Measurements from ENCODE around the gene NUMB. TPM values are rescaled to one million over a fixed set of nuclear protein-coding genes. Genes with fewer than 3 reads are reported as not detected.

Gene NUMB
- total RNA-seq, 2 experiments from 2014 or later, result 27.9 to 31.5 TPM

DNA sequence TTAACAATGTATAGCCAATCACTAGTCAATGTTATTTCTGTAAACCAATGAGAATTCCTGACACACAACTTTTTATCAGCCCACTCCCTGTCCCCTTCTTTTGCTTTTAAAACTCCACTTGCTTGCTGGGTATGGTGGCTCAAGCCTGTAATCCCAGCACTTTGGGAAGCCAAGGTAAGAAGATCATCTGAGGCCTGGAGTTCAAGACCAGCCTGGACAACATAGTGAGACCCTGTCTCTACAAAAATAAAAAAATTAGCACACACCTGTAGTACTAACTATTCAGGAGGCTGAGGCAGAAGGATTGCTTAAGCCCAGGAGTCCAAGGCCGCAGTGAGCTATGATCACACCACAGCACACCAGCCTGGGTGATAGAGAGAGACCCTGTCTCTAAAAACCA, 133.3 kb downstream of the NUMB start:
- Mint-ChIP-seq H3K9me3 (no peaks in the 10 kb centered on the region), H3K27me3 (no peaks in the 10 kb centered on the region), H3K4me3 (no peak overlapping the region), H3K36me3 (ENCODE audit: low read depth) (peaks cover 13% of the 10 kb centered on the region), H3K27ac (peak overlapping the region; percentile 45), H3K4me1 (ENCODE audit: low read depth) (peaks cover 47% of the 10 kb centered on the region)
- H3K9me3 ChIP-seq (ENCODE audit: control insufficient read depth in 1 of 2, insufficient read depth in 1 of 2, low read length in 2 of 2), result no peaks in the 10 kb centered on the region
- ChIA-PET CTCF (no interaction called here), POLR2A (interaction anchor here (0.6 to 1.3 kb wide), 2 partner anchors 134 to 163 kb away, joined by 3 to 4 read pairs; no protein-coding TSS in a partner anchor)
- peaks cover 20% of the 10 kb centered on the region for H3K4me1 ChIP-seq (ENCODE audit: insufficient read depth, low read length)
- peaks cover 12% of the 10 kb centered on the region for H3K36me3 ChIP-seq (ENCODE audit: insufficient read depth, low read length)
- no peak overlapping the region for H3K27ac ChIP-seq (ENCODE audit: low read depth in 1 of 2, low read length in 2 of 2)
- H3K27me3 ChIP-seq (ENCODE audit: control insufficient read depth in 1 of 2, insufficient read depth in 2 of 2, low read length in 2 of 2), result no peaks in the 10 kb centered on the region
- TF ChIP-seq, protein P1, sequence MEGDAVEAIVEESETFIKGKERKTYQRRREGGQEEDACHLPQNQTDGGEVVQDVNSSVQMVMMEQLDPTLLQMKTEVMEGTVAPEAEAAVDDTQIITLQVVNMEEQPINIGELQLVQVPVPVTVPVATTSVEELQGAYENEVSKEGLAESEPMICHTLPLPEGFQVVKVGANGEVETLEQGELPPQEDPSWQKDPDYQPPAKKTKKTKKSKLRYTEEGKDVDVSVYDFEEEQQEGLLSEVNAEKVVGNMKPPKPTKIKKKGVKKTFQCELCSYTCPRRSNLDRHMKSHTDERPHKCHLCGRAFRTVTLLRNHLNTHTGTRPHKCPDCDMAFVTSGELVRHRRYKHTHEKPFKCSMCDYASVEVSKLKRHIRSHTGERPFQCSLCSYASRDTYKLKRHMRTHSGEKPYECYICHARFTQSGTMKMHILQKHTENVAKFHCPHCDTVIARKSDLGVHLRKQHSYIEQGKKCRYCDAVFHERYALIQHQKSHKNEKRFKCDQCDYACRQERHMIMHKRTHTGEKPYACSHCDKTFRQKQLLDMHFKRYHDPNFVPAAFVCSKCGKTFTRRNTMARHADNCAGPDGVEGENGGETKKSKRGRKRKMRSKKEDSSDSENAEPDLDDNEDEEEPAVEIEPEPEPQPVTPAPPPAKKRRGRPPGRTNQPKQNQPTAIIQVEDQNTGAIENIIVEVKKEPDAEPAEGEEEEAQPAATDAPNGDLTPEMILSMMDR (IDR thresholded peaks at IDR 0.05), result no peak
- H3K4me3 ChIP-seq (ENCODE audit: low read length), result no peak overlapping the region
- intact Hi-C loops (cut with DNase I, micrococcal nuclease), result no loop called here
- ATAC-seq (ENCODE audit: poor library complexity) (no peak), DNase-seq (no peak)

DNA sequence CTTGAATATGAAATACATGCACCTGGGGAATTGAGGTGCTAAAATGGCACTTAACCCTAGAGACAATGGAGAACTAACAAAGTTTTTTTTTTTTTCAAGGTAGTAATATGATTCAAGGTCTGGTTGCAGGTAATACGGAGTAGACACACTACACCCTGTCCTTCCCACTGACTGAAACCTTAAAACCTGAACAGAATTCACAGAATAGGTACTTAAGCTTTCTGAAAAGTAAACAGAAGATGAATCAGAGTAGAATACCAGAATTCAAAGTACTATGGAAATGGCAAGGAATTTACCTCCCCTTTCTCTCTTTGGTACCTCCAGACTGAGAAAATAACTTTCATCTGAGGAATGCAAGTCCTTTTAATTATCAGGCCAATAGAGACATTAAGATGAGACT, 133.8 kb downstream of the NUMB start:
- Mint-ChIP-seq H3K4me1 (ENCODE audit: low read depth) (peaks cover 47% of the 10 kb centered on the region), H3K27ac (peak overlapping the region; percentile 45), H3K9me3 (no peaks in the 10 kb centered on the region), H3K36me3 (ENCODE audit: low read depth) (peaks cover 17% of the 10 kb centered on the region), H3K27me3 (no peaks in the 10 kb centered on the region), H3K4me3 (no peak overlapping the region)
- no peaks in the 10 kb centered on the region for H3K9me3 ChIP-seq (ENCODE audit: control insufficient read depth in 1 of 2, insufficient read depth in 1 of 2, low read length in 2 of 2)
- ChIA-PET CTCF (no interaction called here), POLR2A (interaction anchor here (0.6 to 1.3 kb wide), 2 partner anchors 134 to 163 kb away, joined by 3 to 4 read pairs; no protein-coding TSS in a partner anchor)
- H3K4me3 ChIP-seq (ENCODE audit: low read length), result no peak overlapping the region
- H3K36me3 ChIP-seq (ENCODE audit: insufficient read depth, low read length), result peaks cover 12% of the 10 kb centered on the region
- DNase-seq (no peak), ATAC-seq (ENCODE audit: poor library complexity) (no peak)
- no peak overlapping the region for H3K27ac ChIP-seq (ENCODE audit: low read depth in 1 of 2, low read length in 2 of 2)
- intact Hi-C loops (cut with DNase I, micrococcal nuclease), result no loop called here
- no peaks in the 10 kb centered on the region for H3K27me3 ChIP-seq (ENCODE audit: control insufficient read depth in 1 of 2, insufficient read depth in 2 of 2, low read length in 2 of 2)
- TF ChIP-seq, protein P1 (IDR thresholded peaks at IDR 0.05), result no peak
- H3K4me1 ChIP-seq (ENCODE audit: insufficient read depth, low read length), result peaks cover 20% of the 10 kb centered on the region

GRCh38 chr14:73323896-73324399, 134.4 kb downstream of the NUMB start:
- Histone ChIP-seq H3K4me3 (ENCODE audit: low read length) (no peak overlapping the region), H3K4me1 (ENCODE audit: insufficient read depth, low read length) (peaks cover 20% of the 10 kb centered on the region), H3K36me3 (ENCODE audit: insufficient read depth, low read length) (peaks cover 12% of the 10 kb centered on the region), H3K27ac (ENCODE audit: low read depth in 1 of 2, low read length in 2 of 2) (no peak overlapping the region), H3K27me3 (ENCODE audit: control insufficient read depth in 1 of 2, insufficient read depth in 2 of 2, low read length in 2 of 2) (no peaks in the 10 kb centered on the region), H3K9me3 (ENCODE audit: control insufficient read depth in 1 of 2, insufficient read depth in 1 of 2, low read length in 2 of 2) (no peaks in the 10 kb centered on the region)
- TF ChIP-seq, protein P1 (IDR thresholded peaks at IDR 0.05), result no peak
- Mint-ChIP-seq H3K4me1 (ENCODE audit: low read depth) (peaks cover 47% of the 10 kb centered on the region), H3K27me3 (no peaks in the 10 kb centered on the region), H3K27ac (peak overlapping the region; percentile 40), H3K9me3 (no peaks in the 10 kb centered on the region), H3K36me3 (ENCODE audit: low read depth) (peaks cover 19% of the 10 kb centered on the region), H3K4me3 (no peak overlapping the region)
- DNase-seq, result no peak
- ChIA-PET CTCF (no interaction called here), POLR2A (no interaction called here)
- ATAC-seq (ENCODE audit: poor library complexity), result no peak
- intact Hi-C loops (cut with DNase I, micrococcal nuclease), result no loop called here

All from CD4-positive, alpha-beta T cell (primary cell).